MM.1S (cell line): ENCODE results near the gene LRMDA.

Source experiments
- DNase-seq: peaks from one replicate; pipeline ENCODE4 v3.0.0-alpha.2; 2015
- H2AFZ ChIP-seq: fragments of 300-600 bp; sonication (generic); 2 replicates; pipeline ENCODE4 v1.6.0; 2016; ENCODE audit warnings: antibody characterized with exemption, low read length
- H3F3A ChIP-seq: fragments of 300-600 bp; sonication (generic); 2 replicates; pipeline ENCODE4 v1.6.1; 2016; ENCODE audit warnings: mild to moderate bottlenecking, antibody characterized with exemption, low read length, moderate library complexity, mixed read lengths; ENCODE audit not compliant: insufficient read depth
- H3K27ac ChIP-seq: fragments of 300-600 bp; sonication (generic); 2 replicates; pipeline ENCODE4 v1.5.1; 2016; ENCODE audit warnings: mild to moderate bottlenecking, low read length
- H3K27me3 ChIP-seq: fragments of 300-600 bp; sonication (generic); replicated peaks from 2 replicates; pipeline ENCODE4 v1.6.0; 2016; ENCODE audit warnings: low read length; ENCODE audit not compliant: insufficient read depth
- H3K36me3 ChIP-seq: fragments of 300-600 bp; sonication (generic); replicated peaks from 2 replicates; pipeline ENCODE4 v1.6.1; 2016; ENCODE audit warnings: mild to moderate bottlenecking, low read length, mixed read lengths; ENCODE audit not compliant: insufficient read depth
- H3K4me1 ChIP-seq: fragments of 300-600 bp; sonication (generic); 2 replicates; pipeline ENCODE4 v1.6.1; 2016; ENCODE audit warnings: low read length, mixed read lengths
- H3K4me2 ChIP-seq: fragments of 300-600 bp; sonication (generic); 2 replicates; pipeline ENCODE4 v1.6.0; 2016; ENCODE audit warnings: low read depth, low read length
- H3K4me3 ChIP-seq: fragments of 300-600 bp; sonication (generic); 2 replicates; pipeline ENCODE4 v1.5.1; 2016; ENCODE audit warnings: low read length, mixed read lengths
- H3K79me2 ChIP-seq: fragments of 300-600 bp; sonication (generic); 2 replicates; pipeline ENCODE4 v1.6.1; 2016; ENCODE audit warnings: mixed run types, low read length, mixed read lengths
- H3K9ac ChIP-seq: fragments of 300-600 bp; sonication (generic); 2 replicates; pipeline ENCODE4 v1.6.1; 2016; ENCODE audit warnings: low read length, mixed read lengths
- H3K9me2 ChIP-seq: fragments of 300-600 bp; sonication (generic); replicated peaks from 2 replicates; pipeline ENCODE4 v1.6.1; 2016; ENCODE audit warnings: mild to moderate bottlenecking, low read length, mixed read lengths; ENCODE audit not compliant: insufficient read depth
- H3K9me3 ChIP-seq: fragments of 300-600 bp; sonication (generic); replicated peaks from 2 replicates; pipeline ENCODE4 v1.6.1; 2016; ENCODE audit warnings: mild to moderate bottlenecking, low read length, mixed read lengths; ENCODE audit not compliant: insufficient read depth
- H4K20me1 ChIP-seq: fragments of 300-600 bp; sonication (generic); 2 replicates; pipeline ENCODE4 v1.6.1; 2016; ENCODE audit warnings: mild to moderate bottlenecking, low read length, moderate library complexity, mixed read lengths; ENCODE audit not compliant: insufficient read depth
- CTCF ChIP-seq: fragments of 300-600 bp; sonication (generic); IDR thresholded peaks from 2 replicates; pipeline ENCODE4 v1.5.1; 2016; ENCODE audit warnings: antibody characterized with exemption, low read length, mixed read lengths
- EZH2 ChIP-seq: fragments of 300-600 bp; sonication (generic); optimal IDR thresholded peaks from 2 replicates; pipeline ENCODE3; 2017; ENCODE audit warnings: low read depth, mild to moderate bottlenecking, antibody characterized with exemption, low read length, mixed read lengths
- EZH2phosphoT487 ChIP-seq: fragments of 300-600 bp; sonication (generic); IDR thresholded peaks from 2 replicates; pipeline ENCODE4 v1.6.1; 2018; ENCODE audit warnings: antibody characterized with exemption, low read length

LRMDA gene

GRCh38 chr10:76422769-76423168, 991.3 kb downstream of the LRMDA start:
- H3K79me2 ChIP-seq: no peaks in the 10 kb centered on the region
- H3K27me3 ChIP-seq: no peaks in the 10 kb centered on the region
- H3K4me2 ChIP-seq: no peak overlapping the region
- H2AFZ ChIP-seq: no peak overlapping the region
- H3K9ac ChIP-seq: no peak overlapping the region
- no peaks in the 10 kb centered on the region for H4K20me1 ChIP-seq
- no peak overlapping the region for H3K4me3 ChIP-seq
- no peak for TF ChIP-seq EZH2phosphoT487
- no peak for TF ChIP-seq CTCF
- TF ChIP-seq EZH2: no peak
- no peak for DNase-seq
- no peaks in the 10 kb centered on the region for H3K9me3 ChIP-seq
- H3K4me1 ChIP-seq: no peaks in the 10 kb centered on the region
- no peaks in the 10 kb centered on the region for H3K9me2 ChIP-seq
- no peaks in the 10 kb centered on the region for H3F3A ChIP-seq
- H3K36me3 ChIP-seq: no peaks in the 10 kb centered on the region
- no peak overlapping the region for H3K27ac ChIP-seq

DNA sequence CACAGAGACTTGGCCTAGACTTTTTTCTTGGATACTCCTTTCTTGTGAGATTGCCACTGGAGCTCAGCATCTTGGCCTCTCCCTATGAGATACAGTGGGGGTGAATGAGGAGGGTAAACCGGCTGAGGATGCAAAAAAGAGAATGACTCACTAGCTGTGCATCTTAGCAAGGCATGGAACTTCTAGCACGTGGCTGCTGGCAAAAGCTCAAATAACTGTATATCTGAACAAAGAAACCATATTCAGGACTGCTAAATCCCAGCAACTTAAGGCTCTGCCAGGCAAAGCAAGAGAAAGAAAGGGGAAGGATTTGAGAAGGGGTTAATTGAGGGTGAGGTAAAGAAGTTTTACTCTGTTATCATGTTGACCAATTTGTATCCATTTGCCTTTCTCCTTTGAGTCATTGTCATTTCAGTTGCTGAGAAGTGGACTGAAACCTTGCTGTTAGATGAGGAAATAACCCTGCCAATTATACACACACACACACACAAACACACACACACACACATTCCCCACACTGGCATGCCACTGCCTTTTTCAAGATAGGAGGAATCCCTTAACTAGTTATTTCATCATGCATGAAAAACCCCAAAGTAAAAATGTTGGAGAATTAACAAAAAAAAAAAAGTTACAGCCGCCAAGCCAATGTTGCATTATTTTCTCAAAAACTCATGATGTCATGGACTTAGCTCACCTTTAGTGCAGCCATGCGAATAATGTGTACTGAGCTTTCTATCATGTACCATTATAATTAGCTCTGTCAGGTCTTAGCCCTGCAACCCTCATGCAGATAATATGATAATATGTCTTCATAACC, 997.3 kb downstream of the LRMDA start:
- H2AFZ ChIP-seq: no peak overlapping the region
- no peaks in the 10 kb centered on the region for H3K79me2 ChIP-seq
- DNase-seq: no peak

DNA sequence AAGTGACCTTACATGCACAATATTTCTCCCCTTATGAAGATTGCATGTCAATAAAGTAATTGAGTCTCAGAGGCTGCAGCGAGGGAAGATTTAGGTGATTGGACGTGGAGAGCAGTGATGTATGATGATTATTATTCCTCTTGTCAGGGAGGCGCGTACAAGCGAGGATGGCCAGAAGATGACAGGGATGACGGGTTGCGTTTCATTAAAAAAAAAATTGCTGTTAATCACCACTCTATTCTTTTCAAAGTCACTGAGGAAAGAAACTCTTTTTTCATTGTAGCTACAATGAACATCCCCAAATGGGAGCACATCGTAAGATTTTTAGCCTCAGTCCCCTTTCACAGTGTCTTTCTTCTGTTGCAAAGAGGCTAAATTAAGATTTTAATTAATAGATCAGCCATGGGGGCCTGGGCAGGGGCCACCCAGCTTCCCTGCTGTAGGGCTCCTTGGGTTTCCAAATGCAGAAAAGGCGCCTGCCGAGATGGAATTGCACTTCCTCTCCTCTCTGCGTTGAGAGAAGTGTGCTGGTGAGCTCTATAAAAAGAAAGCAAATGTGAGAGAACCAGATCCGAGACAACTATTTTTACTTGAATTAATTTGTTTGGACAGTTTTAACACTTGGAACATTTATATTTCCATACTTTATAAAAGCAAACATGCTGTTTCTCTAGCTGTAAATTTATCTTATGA, 998.1 kb downstream of the LRMDA start:
- no peaks in the 10 kb centered on the region for H3K79me2 ChIP-seq
- H3F3A ChIP-seq: no peaks in the 10 kb centered on the region
- no peaks in the 10 kb centered on the region for H3K4me1 ChIP-seq
- no peak for TF ChIP-seq EZH2phosphoT487
- no peak for TF ChIP-seq EZH2
- TF ChIP-seq CTCF: no peak
- DNase-seq: no peak
- H3K4me2 ChIP-seq: no peak overlapping the region
- H2AFZ ChIP-seq: no peak overlapping the region
- no peak overlapping the region for H3K9ac ChIP-seq
- H3K27me3 ChIP-seq: no peaks in the 10 kb centered on the region
- no peaks in the 10 kb centered on the region for H4K20me1 ChIP-seq
- H3K4me3 ChIP-seq: no peak overlapping the region
- no peaks in the 10 kb centered on the region for H3K9me2 ChIP-seq
- H3K27ac ChIP-seq: no peak overlapping the region
- no peaks in the 10 kb centered on the region for H3K9me3 ChIP-seq
- H3K36me3 ChIP-seq: no peaks in the 10 kb centered on the region

More for the DNA sequence above, 997.3 kb downstream of the LRMDA start:
- H3K27ac ChIP-seq: no peak overlapping the region
- H4K20me1 ChIP-seq: no peaks in the 10 kb centered on the region
- no peaks in the 10 kb centered on the region for H3K9me3 ChIP-seq
- H3K9me2 ChIP-seq: no peaks in the 10 kb centered on the region
- no peaks in the 10 kb centered on the region for H3K4me1 ChIP-seq
- H3F3A ChIP-seq: no peaks in the 10 kb centered on the region
- H3K27me3 ChIP-seq: no peaks in the 10 kb centered on the region
- H3K4me3 ChIP-seq: no peak overlapping the region
- no peak for TF ChIP-seq CTCF
- no peak for TF ChIP-seq EZH2
- no peak for TF ChIP-seq EZH2phosphoT487
- H3K36me3 ChIP-seq: no peaks in the 10 kb centered on the region
- no peak overlapping the region for H3K4me2 ChIP-seq
- no peak overlapping the region for H3K9ac ChIP-seq
